ENCODE data around the gene UBE2D3. TPM values are rescaled to one million over a fixed set of nuclear protein-coding genes. Genes with fewer than 3 reads are reported as not detected.
A peak's percentile ranks its signal among the peaks of the same experiment; 100 is the strongest.

The UBE2D3 gene
- total and polyA plus RNA-seq, 2 experiments from 2014 or later = 305 to 326 TPM

GRCh38 chr4:102787944-102788343 is 39.4 kb downstream of the UBE2D3 start:
- H3K4me2 ChIP-seq (ENCODE audit: unreplicated experiment) = no peak overlapping the region
- DNase-seq = no peak
- H3K9me2 ChIP-seq (ENCODE audit: insufficient read depth) = no peaks in the 10 kb centered on the region
- 0 out of 2 replicates have a peak, but pooled peaks cover 8% of the 10 kb centered on the region for H3K4me1 ChIP-seq (ENCODE audit: insufficient read depth)
- no peaks in the 10 kb centered on the region for H4K20me1 ChIP-seq (ENCODE audit: insufficient read depth)
- in situ Hi-C loops (cut with MboI) = no loop called here
- H3K9ac ChIP-seq = no peak overlapping the region
- H3K27ac ChIP-seq = peak overlapping the region; percentile 56
- H3K27me3 ChIP-seq (replicated peaks; ENCODE audit: insufficient read depth) = no peaks in the 10 kb centered on the region
- H2AFZ ChIP-seq = no peak overlapping the region
- H3F3A ChIP-seq (ENCODE audit: insufficient read depth) = peaks cover 64% of the 10 kb centered on the region
- H3K9me3 ChIP-seq (ENCODE audit: low read depth) = no peaks in the 10 kb centered on the region
- peaks cover 19% of the 10 kb centered on the region for H3K79me2 ChIP-seq (ENCODE audit: insufficient read depth)
- WGBS, 2 experiments (ENCODE audit: low coverage in 1 of 2, low lambda C conversion rate in 2 of 2, missing lambda C conversion rate in 2 of 2) = 83 to 90% methylated on average over 3 of the region's 3 CpGs
- H3K4me3 ChIP-seq = no peak overlapping the region
- peaks cover 20% of the 10 kb centered on the region for H3K36me3 ChIP-seq (ENCODE audit: low read depth)
- TF ChIP-seq EZH2phosphoT487 (IDR thresholded peaks at IDR 0.05; ENCODE audit: insufficient read depth, low read depth) (no peak), EZH2 (IDR thresholded peaks at IDR 0.05; ENCODE audit: insufficient read depth, poor library complexity, severe bottlenecking) (no peak)

DNA sequence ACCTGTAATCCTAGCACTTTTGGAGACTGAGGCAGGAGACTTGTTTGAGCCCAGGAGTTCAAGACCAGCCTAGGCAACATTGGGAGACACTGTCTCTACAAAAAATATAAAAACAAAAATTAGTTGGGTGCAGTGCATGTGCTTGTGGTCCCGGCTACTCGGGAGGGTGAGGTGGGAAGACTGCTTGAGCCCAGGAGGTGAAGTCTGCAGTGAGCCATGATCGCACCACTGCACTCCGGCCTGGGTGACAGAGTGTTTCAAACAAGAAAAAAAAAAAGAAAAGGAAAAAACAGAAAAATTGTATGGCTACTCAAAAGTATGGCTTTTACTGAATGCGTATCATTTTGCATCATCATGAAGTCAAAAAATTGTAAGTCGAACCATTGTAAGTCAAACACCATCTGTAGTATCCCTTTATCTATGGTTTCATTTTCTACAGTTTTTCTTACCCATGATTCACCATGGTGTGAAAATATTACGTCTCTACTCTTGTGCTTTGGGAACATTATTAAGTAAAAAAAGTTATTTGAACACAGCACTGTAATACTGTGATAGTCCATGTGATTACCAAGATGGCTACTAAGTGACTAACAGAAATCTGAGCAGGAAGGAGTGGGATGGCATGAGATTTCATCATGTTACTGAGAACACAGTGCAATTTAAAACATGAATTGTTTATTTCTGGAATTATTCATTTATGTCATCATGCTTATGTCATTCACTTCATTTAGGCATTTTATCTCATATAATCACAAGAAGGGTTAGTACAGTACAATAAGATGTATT is 40.1 kb downstream of the UBE2D3 start:
- TF ChIP-seq EZH2 (IDR thresholded peaks at IDR 0.05; ENCODE audit: insufficient read depth, poor library complexity, severe bottlenecking) (no peak), EZH2phosphoT487 (IDR thresholded peaks at IDR 0.05; ENCODE audit: insufficient read depth, low read depth) (no peak)
- in situ Hi-C loops (cut with MboI) = no loop called here
- 97 to 98% methylated on average over 7 of the region's 7 CpGs for WGBS, 2 experiments (ENCODE audit: low coverage in 1 of 2, low lambda C conversion rate in 2 of 2, missing lambda C conversion rate in 2 of 2)
- H3K9ac ChIP-seq = no peak overlapping the region
- DNase-seq = peak; percentile 79
- H3K79me2 ChIP-seq (ENCODE audit: insufficient read depth) = peaks cover 12% of the 10 kb centered on the region
- no peak overlapping the region for H3K4me3 ChIP-seq
- peaks cover 63% of the 10 kb centered on the region for H3F3A ChIP-seq (ENCODE audit: insufficient read depth)
- no peaks in the 10 kb centered on the region for H3K9me2 ChIP-seq (ENCODE audit: insufficient read depth)
- peaks cover 14% of the 10 kb centered on the region for H3K36me3 ChIP-seq (ENCODE audit: low read depth)
- H2AFZ ChIP-seq = no peak overlapping the region
- H3K9me3 ChIP-seq (ENCODE audit: low read depth) = no peaks in the 10 kb centered on the region
- no peaks in the 10 kb centered on the region for H4K20me1 ChIP-seq (ENCODE audit: insufficient read depth)
- no peak overlapping the region for H3K4me2 ChIP-seq (ENCODE audit: unreplicated experiment)
- 0 out of 2 replicates have a peak, but pooled peaks cover 9% of the 10 kb centered on the region for H3K4me1 ChIP-seq (ENCODE audit: insufficient read depth)
- peak overlapping the region; percentile 56 for H3K27ac ChIP-seq
- no peaks in the 10 kb centered on the region for H3K27me3 ChIP-seq (replicated peaks; ENCODE audit: insufficient read depth)

- Histone ChIP-seq H3K27me3 (replicated peaks; ENCODE audit: insufficient read depth) (no peaks in the 10 kb centered on the region), H4K20me1 (ENCODE audit: insufficient read depth) (no peaks in the 10 kb centered on the region), H3K4me2 (ENCODE audit: unreplicated experiment) (no peak overlapping the region), H3K36me3 (ENCODE audit: low read depth) (peaks cover 4% of the 10 kb centered on the region), H3K9me3 (ENCODE audit: low read depth) (no peaks in the 10 kb centered on the region), H3K9ac (no peak overlapping the region), H3K79me2 (ENCODE audit: insufficient read depth) (peaks cover 2% of the 10 kb centered on the region; the same call in 1 of the 2 replicates), H3K9me2 (ENCODE audit: insufficient read depth) (no peaks in the 10 kb centered on the region), H3K27ac (no peak overlapping the region), H2AFZ (no peak overlapping the region), H3K4me1 (ENCODE audit: insufficient read depth) (0 out of 2 replicates have a peak, but pooled peaks cover 9% of the 10 kb centered on the region), H3K4me3 (no peak overlapping the region), H3F3A (ENCODE audit: insufficient read depth) (peaks cover 55% of the 10 kb centered on the region)
- in situ Hi-C loops (cut with MboI) = no loop called here
- DNase-seq = no peak
- WGBS, 2 experiments (ENCODE audit: low coverage in 1 of 2, low lambda C conversion rate in 2 of 2, missing lambda C conversion rate in 2 of 2) = 44 to 45% methylated on average over 1 of the region's 1 CpG
- TF ChIP-seq EZH2 (IDR thresholded peaks at IDR 0.05; ENCODE audit: insufficient read depth, poor library complexity, severe bottlenecking) (no peak), EZH2phosphoT487 (IDR thresholded peaks at IDR 0.05; ENCODE audit: insufficient read depth, low read depth) (no peak)
These were observed 41.1 kb downstream of the UBE2D3 start for GRCh38 chr4:102786279-102786678.

GRCh38 chr4:102783006-102783405 is 44.3 kb downstream of the UBE2D3 start:
- in situ Hi-C loops (cut with MboI) = no loop called here
- DNase-seq = peak; percentile 47

More at GRCh38 chr4:102783006-102783405, 44.3 kb downstream of the UBE2D3 start:
- H3K79me2 ChIP-seq (ENCODE audit: insufficient read depth) = no peaks in the 10 kb centered on the region
- 42 to 45% methylated on average over 2 of the region's 2 CpGs for WGBS, 2 experiments (ENCODE audit: low coverage in 1 of 2, low lambda C conversion rate in 2 of 2, missing lambda C conversion rate in 2 of 2)
- TF ChIP-seq EZH2phosphoT487 (IDR thresholded peaks at IDR 0.05; ENCODE audit: insufficient read depth, low read depth) = no peak
- TF ChIP-seq EZH2 (IDR thresholded peaks at IDR 0.05; ENCODE audit: insufficient read depth, poor library complexity, severe bottlenecking) = no peak
- H2AFZ ChIP-seq = no peak overlapping the region
- H3K4me1 ChIP-seq (ENCODE audit: insufficient read depth) = 0 out of 2 replicates have a peak, but pooled peaks cover 9% of the 10 kb centered on the region
- no peaks in the 10 kb centered on the region for H3K27me3 ChIP-seq (replicated peaks; ENCODE audit: insufficient read depth)
- no peak overlapping the region for H3K4me2 ChIP-seq (ENCODE audit: unreplicated experiment)
- no peaks in the 10 kb centered on the region for H3K9me3 ChIP-seq (ENCODE audit: low read depth)
- peaks cover 25% of the 10 kb centered on the region for H3F3A ChIP-seq (ENCODE audit: insufficient read depth)
- H3K9me2 ChIP-seq (ENCODE audit: insufficient read depth) = no peaks in the 10 kb centered on the region
- H3K4me3 ChIP-seq = no peak overlapping the region
- H3K9ac ChIP-seq = no peak overlapping the region
- no peaks in the 10 kb centered on the region for H4K20me1 ChIP-seq (ENCODE audit: insufficient read depth)
- H3K36me3 ChIP-seq (ENCODE audit: low read depth) = no peaks in the 10 kb centered on the region
- H3K27ac ChIP-seq = 0 out of 2 replicates have a peak overlapping the region, but pooled peaks have one; percentile 21
